Breast epithelium (tissue), 3 donors: ENCODE measurements around the gene CFAP100.

Experiments
- CTCF ChIP-seq, 3 donors: fragments of 450-650 bp; IDR thresholded peaks; one replicate each; pipeline ENCODE4 v1.5.1; 2016 to 2017; ENCODE audit warnings: antibody characterized with exemption in 3 of 3, mild to moderate bottlenecking in 3 of 3, moderate library complexity in 3 of 3
- POLR2A ChIP-seq: fragments of 450-650 bp; IDR thresholded peaks from one replicate; pipeline ENCODE4 v1.6.1; 2016; ENCODE audit warnings: antibody characterized with exemption, mild to moderate bottlenecking, moderate library complexity

DNA sequence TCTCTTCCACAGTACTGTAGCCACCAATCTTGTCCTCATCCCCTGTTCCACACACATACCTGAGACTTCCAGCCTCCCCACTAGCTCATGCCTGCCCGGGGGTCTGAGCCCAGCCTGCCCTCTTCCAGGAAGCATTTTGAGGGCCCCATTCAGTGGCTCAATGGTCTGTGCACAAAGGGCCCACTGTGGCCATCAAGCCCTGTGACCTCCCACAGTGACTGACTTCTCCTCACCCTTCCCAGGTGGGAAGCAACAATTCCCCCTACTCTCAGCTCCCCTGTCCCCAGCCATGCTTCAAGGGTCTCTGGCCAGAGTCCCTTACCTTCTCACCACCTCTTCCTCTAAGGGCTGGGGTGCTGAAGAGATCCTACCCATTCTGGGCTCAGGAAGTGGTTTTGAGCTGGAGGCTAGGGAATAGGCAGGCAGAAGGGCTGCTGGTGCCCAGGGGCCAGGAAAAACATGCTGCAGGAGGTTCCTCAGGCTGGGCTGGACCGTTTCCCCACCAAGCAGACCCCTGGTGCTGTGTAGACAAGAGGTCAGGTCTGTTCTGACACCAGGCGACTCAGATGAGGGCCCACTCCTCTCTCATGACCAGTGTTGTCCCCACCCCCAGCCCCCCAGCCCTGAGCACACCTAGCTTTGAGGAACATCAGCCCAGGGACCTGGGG, 34.5 kb upstream of the CFAP100 start:
- TF ChIP-seq POLR2A, result no peak
- TF ChIP-seq CTCF (IDR thresholded peaks at IDR 0.05), result no peak
